Progenitor cell of endocrine pancreas (in vitro differentiated cells): Measurements from ENCODE around the gene PRKCB. TPM values are rescaled to one million over a fixed set of nuclear protein-coding genes. Genes with fewer than 3 reads are reported as not detected.
"Not testable (repeated sequence)": the region's sequence is repeated elsewhere in the genome, so short reads cannot be mapped to it uniquely, and the experiment has no call there.

Experiments
- DNase-seq: peaks from one replicate; pipeline ENCODE4 v3.0.0; 2021; ENCODE audit warnings: low spot score; ENCODE audit not compliant: unreplicated experiment
- H3K27ac Mint-ChIP-seq: 2 replicates; pipeline ENCODE4 v1.8.0; 2021; ENCODE audit warnings: mild to moderate bottlenecking, moderate library complexity, mixed read lengths
- H3K27me3 Mint-ChIP-seq: 2 replicates; pipeline ENCODE4 v1.8.0; 2021; ENCODE audit warnings: mixed read lengths
- H3K36me3 Mint-ChIP-seq: 2 replicates; pipeline ENCODE4 v1.8.0; 2022; ENCODE audit warnings: mixed read lengths; ENCODE audit not compliant: insufficient read depth
- H3K4me1 Mint-ChIP-seq: 2 replicates; pipeline ENCODE4 v1.8.0; 2021; ENCODE audit warnings: low read depth, mixed read lengths
- H3K4me3 Mint-ChIP-seq: 2 replicates; pipeline ENCODE4 v1.8.0; 2021; ENCODE audit warnings: low read depth, mild to moderate bottlenecking, moderate library complexity, mixed read lengths
- H3K9me3 Mint-ChIP-seq: 2 replicates; pipeline ENCODE4 v1.8.0; 2021; ENCODE audit warnings: low read depth, mixed read lengths
- total RNA-seq: library from RNA; stranded (reverse); gene quantifications from 2 replicates; pipeline ENCODE4 v1.2.1, GENCODE V29; 2021
- TF ChIP-seq, protein P1 (sequence below): fragments of 200-600 bp; sonication (generic); IDR thresholded peaks from one replicate; pipeline ENCODE4 v1.5.0; 2021; ENCODE audit warnings: antibody characterized with exemption, mild to moderate bottlenecking; ENCODE audit not compliant: unreplicated experiment

Gene PRKCB
- total RNA-seq, 1 donor from 2014 or later = 0.36 TPM

DNA sequence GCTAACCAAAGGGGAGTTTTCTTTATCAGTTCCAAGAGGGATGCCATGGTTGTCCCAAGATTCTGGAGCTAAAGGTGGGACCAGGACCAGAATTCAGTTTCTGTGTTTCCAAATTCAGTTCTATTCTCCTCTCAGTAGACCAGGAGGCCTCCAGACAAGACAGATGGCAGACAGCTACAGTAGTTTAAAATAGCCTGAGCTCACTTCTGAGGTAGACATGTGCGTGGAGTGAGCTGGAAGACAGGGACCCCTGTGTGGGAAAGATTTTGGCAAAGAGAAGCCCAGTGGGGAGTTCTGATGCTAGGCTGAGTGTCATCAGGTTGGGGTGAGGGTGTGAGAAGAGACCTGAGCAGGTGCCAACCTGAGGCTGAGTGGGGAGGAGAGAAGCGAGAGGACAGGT is 95.4 kb downstream of the PRKCB start:
- no peak for DNase-seq
- H3K4me1 Mint-ChIP-seq = no peaks in the 10 kb centered on the region
- no peak overlapping the region for H3K27ac Mint-ChIP-seq
- TF ChIP-seq, protein P1, sequence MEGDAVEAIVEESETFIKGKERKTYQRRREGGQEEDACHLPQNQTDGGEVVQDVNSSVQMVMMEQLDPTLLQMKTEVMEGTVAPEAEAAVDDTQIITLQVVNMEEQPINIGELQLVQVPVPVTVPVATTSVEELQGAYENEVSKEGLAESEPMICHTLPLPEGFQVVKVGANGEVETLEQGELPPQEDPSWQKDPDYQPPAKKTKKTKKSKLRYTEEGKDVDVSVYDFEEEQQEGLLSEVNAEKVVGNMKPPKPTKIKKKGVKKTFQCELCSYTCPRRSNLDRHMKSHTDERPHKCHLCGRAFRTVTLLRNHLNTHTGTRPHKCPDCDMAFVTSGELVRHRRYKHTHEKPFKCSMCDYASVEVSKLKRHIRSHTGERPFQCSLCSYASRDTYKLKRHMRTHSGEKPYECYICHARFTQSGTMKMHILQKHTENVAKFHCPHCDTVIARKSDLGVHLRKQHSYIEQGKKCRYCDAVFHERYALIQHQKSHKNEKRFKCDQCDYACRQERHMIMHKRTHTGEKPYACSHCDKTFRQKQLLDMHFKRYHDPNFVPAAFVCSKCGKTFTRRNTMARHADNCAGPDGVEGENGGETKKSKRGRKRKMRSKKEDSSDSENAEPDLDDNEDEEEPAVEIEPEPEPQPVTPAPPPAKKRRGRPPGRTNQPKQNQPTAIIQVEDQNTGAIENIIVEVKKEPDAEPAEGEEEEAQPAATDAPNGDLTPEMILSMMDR = no peak
- no peaks in the 10 kb centered on the region for H3K36me3 Mint-ChIP-seq
- H3K4me3 Mint-ChIP-seq = no peak overlapping the region
- peaks cover 87% of the 10 kb centered on the region for H3K27me3 Mint-ChIP-seq
- H3K9me3 Mint-ChIP-seq = no peaks in the 10 kb centered on the region

DNA sequence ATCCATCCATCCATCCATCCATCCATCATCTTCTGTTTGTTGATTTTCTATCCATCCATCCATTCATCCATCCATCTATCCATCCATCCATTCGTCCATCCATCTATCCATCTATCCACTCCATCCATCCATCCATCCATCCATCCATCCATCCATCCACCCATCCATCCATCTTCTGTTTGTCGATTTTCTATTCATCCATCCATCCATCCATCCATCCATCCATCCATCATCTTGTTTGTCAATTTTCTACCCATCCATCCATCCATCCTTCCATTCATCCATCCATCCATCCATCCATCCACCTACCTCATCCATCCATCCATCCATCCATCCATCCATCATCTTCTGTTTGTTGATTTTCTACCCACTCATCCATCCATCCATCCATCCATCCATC is 97.9 kb downstream of the PRKCB start:
- H3K4me3 Mint-ChIP-seq, H3K9me3 Mint-ChIP-seq, H3K36me3 Mint-ChIP-seq, H3K27ac Mint-ChIP-seq, H3K4me1 Mint-ChIP-seq, DNase-seq: not testable (repeated sequence)
- H3K27me3 Mint-ChIP-seq = peaks cover 94% of the 10 kb centered on the region

DNA sequence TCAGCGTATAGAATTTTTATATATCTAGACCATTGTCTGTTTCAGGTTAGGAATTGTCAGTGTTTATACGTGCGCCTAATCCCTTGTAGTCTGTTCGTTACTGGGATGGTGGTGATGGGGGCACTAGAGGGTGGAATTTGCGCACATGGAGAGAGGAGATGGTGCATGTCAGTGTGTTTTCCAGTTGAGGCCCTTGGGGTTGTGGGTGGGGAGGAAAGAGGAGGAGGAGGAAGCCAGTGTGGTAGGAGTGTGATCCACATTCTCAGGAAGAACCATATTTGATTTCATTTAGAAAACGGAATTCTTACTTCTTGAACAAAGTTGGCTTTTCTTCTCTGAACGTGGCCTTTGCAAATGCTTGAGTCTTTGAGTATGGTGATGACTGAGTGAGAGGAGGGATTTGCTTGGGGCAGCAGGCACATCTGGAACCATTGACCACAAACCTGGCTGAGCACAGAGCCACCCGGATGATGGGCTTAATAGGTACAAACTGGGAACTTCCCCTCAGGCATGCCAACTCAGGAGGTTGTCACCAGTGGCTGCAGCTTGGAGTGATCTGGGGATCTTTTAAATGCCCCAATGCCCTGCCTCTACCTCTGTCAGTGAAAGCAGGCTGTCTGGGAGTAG is 98.9 kb downstream of the PRKCB start:
- Mint-ChIP-seq H3K27me3 (peaks cover 87% of the 10 kb centered on the region), H3K36me3 (no peaks in the 10 kb centered on the region), H3K4me1 (peaks cover 7% of the 10 kb centered on the region), H3K4me3 (no peak overlapping the region), H3K27ac (no peak overlapping the region), H3K9me3 (no peaks in the 10 kb centered on the region)
- TF ChIP-seq, protein P1 = no peak
- DNase-seq = no peak

DNA sequence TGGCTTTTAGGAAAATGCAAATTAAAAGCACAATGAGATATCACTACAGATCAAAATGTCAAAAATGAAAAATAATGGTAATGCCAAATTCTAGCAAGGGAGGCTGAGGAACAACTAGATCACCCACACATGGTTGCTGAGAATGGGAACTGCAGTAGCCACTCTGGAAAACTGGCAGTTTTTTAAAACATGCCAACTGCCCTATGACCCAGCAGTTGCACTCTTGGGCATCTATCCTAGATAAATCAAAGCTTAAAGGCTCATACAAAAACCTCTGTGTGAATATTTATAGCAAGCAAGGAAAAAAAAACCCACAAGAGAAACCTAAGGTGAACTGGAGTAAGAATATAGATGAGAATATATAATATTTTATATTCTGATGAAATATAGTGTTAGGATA is 104.3 kb downstream of the PRKCB start:
- Mint-ChIP-seq H3K36me3 (no peaks in the 10 kb centered on the region), H3K27me3 (peaks cover 76% of the 10 kb centered on the region), H3K4me3 (no peak overlapping the region), H3K9me3 (no peaks in the 10 kb centered on the region), H3K4me1 (peaks cover 12% of the 10 kb centered on the region), H3K27ac (no peak overlapping the region)
- TF ChIP-seq, protein P1 = no peak
- no peak for DNase-seq

DNA sequence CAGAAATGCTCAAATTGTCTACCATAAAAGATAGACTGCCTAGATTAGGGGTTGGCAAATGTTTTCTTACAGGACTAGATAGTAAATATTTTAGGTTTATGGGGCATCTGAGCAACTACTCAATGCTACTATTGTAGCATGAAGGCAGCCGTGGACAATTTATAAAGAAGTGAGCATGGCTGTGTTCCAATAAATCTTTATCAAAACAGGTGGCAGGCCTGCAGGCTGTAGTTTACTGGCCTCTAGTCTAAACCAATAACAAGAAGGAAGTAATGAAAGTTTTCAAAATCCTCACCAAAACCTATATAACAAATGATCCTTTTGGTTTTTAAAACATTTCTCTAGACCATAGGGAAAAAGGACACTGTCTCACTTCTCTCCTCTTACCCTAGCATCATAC is 105.2 kb downstream of the PRKCB start:
- Mint-ChIP-seq H3K36me3 (no peaks in the 10 kb centered on the region), H3K4me3 (no peak overlapping the region), H3K4me1 (peaks cover 12% of the 10 kb centered on the region), H3K9me3 (no peaks in the 10 kb centered on the region), H3K27me3 (peaks cover 76% of the 10 kb centered on the region), H3K27ac (no peak overlapping the region)
- TF ChIP-seq, protein P1 = no peak
- DNase-seq = no peak

DNA sequence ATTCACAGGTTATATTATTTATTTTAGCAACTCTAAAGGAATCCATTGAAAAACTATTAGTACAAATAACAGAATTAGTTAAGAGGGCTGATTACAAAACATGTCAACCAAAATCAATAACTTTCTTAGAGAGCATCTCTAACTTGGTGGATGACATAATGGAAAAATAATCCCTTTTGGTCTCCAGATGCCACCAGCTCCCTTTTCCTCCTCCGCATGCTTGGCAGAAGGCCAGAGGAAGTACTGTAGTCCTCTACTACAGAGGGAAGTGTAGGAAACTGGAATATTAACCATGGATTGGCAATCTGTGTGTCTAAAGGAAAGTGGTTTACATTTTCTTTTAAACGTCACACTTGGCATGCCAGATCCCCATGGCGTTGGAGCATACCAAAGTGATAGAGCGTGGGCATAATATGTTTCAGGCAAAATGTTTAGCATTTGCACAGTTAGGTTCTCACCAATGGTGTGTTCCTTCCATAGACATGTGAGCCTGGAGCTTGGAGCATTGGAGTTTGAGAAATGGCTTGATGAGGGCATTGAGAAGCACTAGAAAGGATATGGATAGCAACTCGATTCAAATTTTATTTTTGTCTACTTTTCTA is 106.3 kb downstream of the PRKCB start:
- no peaks in the 10 kb centered on the region for H3K9me3 Mint-ChIP-seq
- DNase-seq = no peak
- TF ChIP-seq, protein P1 = no peak
- no peak overlapping the region for H3K27ac Mint-ChIP-seq
- peaks cover 12% of the 10 kb centered on the region for H3K4me1 Mint-ChIP-seq
- peaks cover 77% of the 10 kb centered on the region for H3K27me3 Mint-ChIP-seq
- H3K36me3 Mint-ChIP-seq = no peaks in the 10 kb centered on the region
- no peak overlapping the region for H3K4me3 Mint-ChIP-seq
